NCI-H146 (cell line): ENCODE results near the gene INPP1.
"Not testable (repeated sequence)": the region's sequence is repeated elsewhere in the genome, so short reads cannot be mapped to it uniquely, and the experiment has no call there.

Experiments used
- DNase-seq: peaks from one replicate; lab custom pipeline; 2025; lab: John Stamatoyannopoulos, UW

The INPP1 gene

GRCh38 chr2:190343536-190344275, at the start of gene INPP1:
Gene INPP1, plus strand, starts transcription at chr2:190343589. Its CDS starts 16,514 bp downstream, at chr2:190360103.
- DNase-seq = peak; percentile 68

- DNase-seq = not testable (repeated sequence)
Measured at GRCh38 chr2:190297880-190298279, 45.5 kb upstream of the INPP1 start.

- no peak for DNase-seq
Measured at GRCh38 chr2:190301032-190301431, 42.4 kb upstream of the INPP1 start.

GRCh38 chr2:190302052-190302451, 41.3 kb upstream of the INPP1 start:
- no peak for DNase-seq

- no peak for DNase-seq
Measured at GRCh38 chr2:190303647-190304046, 39.7 kb upstream of the INPP1 start.

- no peak for DNase-seq
Measured at GRCh38 chr2:190304404-190304803, 39.0 kb upstream of the INPP1 start.

GRCh38 chr2:190308031-190308430, 35.4 kb upstream of the INPP1 start:
- DNase-seq = no peak

- DNase-seq = no peak
Measured at GRCh38 chr2:190311893-190312634, 31.3 kb upstream of the INPP1 start.

- DNase-seq = not testable (repeated sequence)
Measured at GRCh38 chr2:190312635-190313025, 30.8 kb upstream of the INPP1 start.

- DNase-seq = no peak
Measured at GRCh38 chr2:190313880-190314279, 29.5 kb upstream of the INPP1 start.

- DNase-seq = no peak
Measured at GRCh38 chr2:190315273-190315672, 28.1 kb upstream of the INPP1 start.

- DNase-seq = no peak
Measured at GRCh38 chr2:190318514-190318913, 24.9 kb upstream of the INPP1 start.

GRCh38 chr2:190318931-190319554, 24.3 kb upstream of the INPP1 start:
- peak; percentile 28 for DNase-seq

- DNase-seq = peak; percentile 97
Measured at GRCh38 chr2:190319555-190320498, 23.6 kb upstream of the INPP1 start, which contains the start of gene HIBCH. Gene HIBCH, minus strand, starts transcription at chr2:190319826. Its CDS starts 76 bp downstream, at chr2:190319750.

- DNase-seq = no peak
Measured at GRCh38 chr2:190320696-190321095, 22.7 kb upstream of the INPP1 start.

GRCh38 chr2:190323406-190323805, 20.0 kb upstream of the INPP1 start:
- no peak for DNase-seq

GRCh38 chr2:190325588-190325987, 17.8 kb upstream of the INPP1 start:
- no peak for DNase-seq

GRCh38 chr2:190327867-190328572, 15.4 kb upstream of the INPP1 start:
- DNase-seq = no peak

GRCh38 chr2:190328573-190329147, 14.7 kb upstream of the INPP1 start:
- peak; percentile 2 for DNase-seq

GRCh38 chr2:190333395-190333794, 10.0 kb upstream of the INPP1 start:
- no peak for DNase-seq

GRCh38 chr2:190333928-190334327, 9.5 kb upstream of the INPP1 start:
- DNase-seq = no peak
